H1 (cell line): ENCODE data around the gene PGAM4. TPM values are rescaled to one million over a fixed set of nuclear protein-coding genes. Genes with fewer than 3 reads are reported as not detected.

ENCODE experiments used
- CHD7 ChIP-seq: fragments of 300-600 bp; sonication (generic); IDR thresholded peaks from 2 replicates; pipeline ENCODE4 v1.7.1; 2012; ENCODE audit warnings: low read length, moderate library complexity, mild to moderate bottlenecking, inconsistent platforms; ENCODE audit not compliant: insufficient replicate concordance
- EZH2 ChIP-seq: fragments of 200-600 bp; sonication (generic); IDR thresholded peaks from 2 replicates; pipeline ENCODE4 v1.7.1; 2012; ENCODE audit warnings: low read depth, mild to moderate bottlenecking, moderate library complexity, low read length, inconsistent platforms; ENCODE audit not compliant: severe bottlenecking
- JUN ChIP-seq: IDR thresholded peaks from 2 replicates; pipeline ENCODE4 v1.6.1; 2011; ENCODE audit warnings: low read depth, mild to moderate bottlenecking, improper control_type of control experiment, low read length
- JUND ChIP-seq: IDR thresholded peaks from 2 replicates; pipeline ENCODE4 v1.6.1; 2011; ENCODE audit warnings: mild to moderate bottlenecking, improper control_type of control experiment, low read length
- KDM4A ChIP-seq: IDR thresholded peaks from one replicate; pipeline ENCODE4 v1.7.1; 2012; ENCODE audit warnings: low read depth, mild to moderate bottlenecking, moderate library complexity, low read length, inconsistent platforms; ENCODE audit not compliant: severe bottlenecking
- TEAD4 ChIP-seq: IDR thresholded peaks from 2 replicates; pipeline ENCODE4 v1.6.1; 2012; ENCODE audit warnings: low read depth, low read length, inconsistent platforms, mixed read lengths
- polyA plus RNA-seq, 7 experiments: library from polyadenylated mRNA; depleted of rRNA in 3 of 7; stranded (reverse) in 5 of 7; unstranded in 2 of 7; fragments of >200 nt in 5 of 7; fragments of 200-250 nt in 2 of 7; gene quantifications; 1 replicate in 5 of 7; 2 replicates in 1 of 7; 4 replicates in 1 of 7; pipeline versions ENCODE4 v1.2.1 to v1.2.3, GENCODE V29; 2011 to 2013; ENCODE audit warnings: missing spikeins in 2 of 7, mixed read lengths in 2 of 7
- total RNA-seq: library from RNA; stranded (reverse); fragmentation: NEBNext Ultra II Directional; extraction: Animal tissue kit (Norgen Biotek cat#: 25700); gene quantifications from 2 replicates; pipeline ENCODE4 v1.2.1, GENCODE V29; 2021

The PGAM4 gene
- total and polyA plus RNA-seq, 2 of the 8 experiments (the other 6 are each of a cell fraction or from before 2014, with no cell fraction given) = 0.54 to 0.56 TPM

- TF ChIP-seq CHD7 = no peak
- TF ChIP-seq TEAD4 = no peak
- no peak for TF ChIP-seq JUND
- no peak for TF ChIP-seq EZH2
- TF ChIP-seq JUN = no peak
- TF ChIP-seq KDM4A = no peak
- TF ChIP-seq, all 59 proteins: peak for 0
These were observed 6.3 kb upstream of the PGAM4 start (continued) for GRCh38 chrX:77975755-77976154.
